OCI-LY3 (cell line): ENCODE results near the gene RRM2.

ENCODE experiments used
- EZH2phosphoT487 ChIP-seq: fragments of 200-600 bp; shearing (Covaris generic); IDR thresholded peaks from 2 replicates; pipeline ENCODE4 v1.6.1; 2018; ENCODE audit warnings: antibody characterized with exemption, mixed run types, low read depth
- TF ChIP-seq, protein P1 (sequence below): fragments of 200-600, 300-600 bp; sonication (generic); IDR thresholded peaks from 2 replicates; pipeline ENCODE4 v1.5.1; 2014; ENCODE audit warnings: antibody characterized with exemption, low read length, low read depth

GRCh38 chr2:10172033-10172871 lies 49.7 kb downstream of the RRM2 start:
- TF ChIP-seq, protein P1, sequence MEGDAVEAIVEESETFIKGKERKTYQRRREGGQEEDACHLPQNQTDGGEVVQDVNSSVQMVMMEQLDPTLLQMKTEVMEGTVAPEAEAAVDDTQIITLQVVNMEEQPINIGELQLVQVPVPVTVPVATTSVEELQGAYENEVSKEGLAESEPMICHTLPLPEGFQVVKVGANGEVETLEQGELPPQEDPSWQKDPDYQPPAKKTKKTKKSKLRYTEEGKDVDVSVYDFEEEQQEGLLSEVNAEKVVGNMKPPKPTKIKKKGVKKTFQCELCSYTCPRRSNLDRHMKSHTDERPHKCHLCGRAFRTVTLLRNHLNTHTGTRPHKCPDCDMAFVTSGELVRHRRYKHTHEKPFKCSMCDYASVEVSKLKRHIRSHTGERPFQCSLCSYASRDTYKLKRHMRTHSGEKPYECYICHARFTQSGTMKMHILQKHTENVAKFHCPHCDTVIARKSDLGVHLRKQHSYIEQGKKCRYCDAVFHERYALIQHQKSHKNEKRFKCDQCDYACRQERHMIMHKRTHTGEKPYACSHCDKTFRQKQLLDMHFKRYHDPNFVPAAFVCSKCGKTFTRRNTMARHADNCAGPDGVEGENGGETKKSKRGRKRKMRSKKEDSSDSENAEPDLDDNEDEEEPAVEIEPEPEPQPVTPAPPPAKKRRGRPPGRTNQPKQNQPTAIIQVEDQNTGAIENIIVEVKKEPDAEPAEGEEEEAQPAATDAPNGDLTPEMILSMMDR: no peak
- no peak for TF ChIP-seq EZH2phosphoT487
